Measurements from ENCODE around the gene LRMDA.

- no peak for TF ChIP-seq POLR2A (IDR thresholded peaks at IDR 0.05)
- TF ChIP-seq CTCF (IDR thresholded peaks at IDR 0.05) = peak in 1 of 5 experiments; percentile 6
- no peak for TF ChIP-seq EP300 (IDR thresholded peaks at IDR 0.05)
These were observed 32.5 kb upstream of the LRMDA start for GRCh38 chr10:75398692-75399460.

Measured in tibial nerve (tissue), 4 donors.